T-helper 2 cell treated with Interferon-gamma antibody and Interleukin-4, amounts not matched to agents 5 μg/mL and 100 μg/mL, for 36 hours (primary cell): ENCODE results near the gene FGFR2.

Experiments
- DNase-seq: peaks from one replicate; pipeline ENCODE4 v3.0.0; 2021; ENCODE audit warnings: low spot score
- H3K27ac Mint-ChIP-seq: one replicate; pipeline ENCODE4 v1.8.0; 2021; ENCODE audit warnings: mild to moderate bottlenecking, mixed read lengths
- H3K27me3 Mint-ChIP-seq: one replicate; pipeline ENCODE4 v1.8.0; 2021; ENCODE audit warnings: low read depth, mixed read lengths
- H3K36me3 Mint-ChIP-seq: one replicate; pipeline ENCODE4 v1.8.0; 2021; ENCODE audit warnings: low read depth, mixed read lengths
- H3K4me1 Mint-ChIP-seq: one replicate; pipeline ENCODE4 v1.8.0; 2021; ENCODE audit warnings: low read depth, mixed read lengths
- H3K4me3 Mint-ChIP-seq: one replicate; pipeline ENCODE4 v1.8.0; 2022; ENCODE audit warnings: mild to moderate bottlenecking, moderate library complexity, mixed read lengths
- H3K9me3 Mint-ChIP-seq: one replicate; pipeline ENCODE4 v1.8.0; 2021; ENCODE audit warnings: mixed read lengths

FGFR2 gene

DNA sequence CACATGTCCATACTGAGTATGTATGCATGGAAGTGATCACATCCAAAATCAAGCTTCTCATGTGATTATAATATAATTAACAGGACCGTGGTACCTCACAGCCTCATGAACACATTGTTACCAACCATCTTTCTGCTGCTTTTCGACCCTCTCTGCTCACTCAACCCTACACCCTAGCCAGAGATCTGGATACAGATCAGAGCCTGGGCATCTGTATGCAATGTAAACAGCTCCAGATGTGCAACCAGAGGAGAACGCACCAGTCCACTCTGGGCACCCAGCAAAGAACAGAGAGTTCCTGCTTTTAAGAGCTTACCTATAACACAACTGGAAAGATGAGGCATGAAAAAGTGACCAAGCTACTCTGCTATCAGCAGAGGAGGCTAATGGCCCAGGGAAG is 145.1 kb downstream of the FGFR2 start:
- Mint-ChIP-seq H3K27me3 (no peaks in the 10 kb centered on the region), H3K4me1 (no peaks in the 10 kb centered on the region), H3K9me3 (no peaks in the 10 kb centered on the region), H3K4me3 (no peak overlapping the region), H3K36me3 (no peaks in the 10 kb centered on the region), H3K27ac (no peak overlapping the region)
- DNase-seq, result no peak

DNA sequence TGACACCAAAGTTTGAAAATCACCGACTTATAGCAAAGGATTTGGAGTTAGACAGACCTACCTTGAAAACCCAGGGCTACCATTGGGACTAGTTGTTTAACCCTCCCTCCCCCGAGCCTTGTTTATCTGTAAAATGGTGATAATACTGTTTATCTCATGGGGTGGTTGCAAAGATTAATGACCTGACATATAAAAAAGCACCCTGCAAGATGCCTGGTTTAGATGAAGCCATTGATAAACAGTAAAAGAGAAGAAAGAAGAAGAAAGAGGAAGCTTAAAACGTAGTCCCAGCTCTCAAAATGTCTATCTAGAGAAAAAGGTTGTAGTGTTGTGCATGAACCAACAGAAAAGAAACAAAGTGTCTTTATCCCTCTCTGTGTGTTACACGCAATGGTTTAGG is 145.7 kb downstream of the FGFR2 start:
- Mint-ChIP-seq H3K27ac (no peak overlapping the region), H3K4me1 (no peaks in the 10 kb centered on the region), H3K9me3 (no peaks in the 10 kb centered on the region), H3K27me3 (no peaks in the 10 kb centered on the region), H3K4me3 (no peak overlapping the region), H3K36me3 (no peaks in the 10 kb centered on the region)
- DNase-seq, result no peak

DNA sequence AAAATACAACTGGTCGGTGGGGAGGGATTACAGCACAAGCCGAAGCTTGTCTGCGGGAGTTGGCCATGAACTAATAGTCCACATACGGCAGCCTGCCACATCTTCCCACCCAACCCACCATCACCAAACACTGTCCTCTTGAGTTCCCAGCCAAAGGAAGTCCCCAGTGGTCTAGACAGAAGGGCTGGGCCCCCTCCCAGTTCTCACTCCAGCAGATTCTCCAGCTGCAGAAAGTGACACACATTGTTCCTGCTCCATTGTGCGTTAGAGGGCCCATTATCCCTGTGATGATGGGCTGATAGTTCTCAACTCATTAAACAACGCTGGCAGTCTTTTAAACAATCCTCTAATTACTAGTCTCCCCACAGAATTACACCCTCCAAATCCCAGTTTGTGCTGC is 148.0 kb downstream of the FGFR2 start:
- Mint-ChIP-seq H3K9me3 (no peaks in the 10 kb centered on the region), H3K27me3 (no peaks in the 10 kb centered on the region), H3K36me3 (no peaks in the 10 kb centered on the region)

DNA sequence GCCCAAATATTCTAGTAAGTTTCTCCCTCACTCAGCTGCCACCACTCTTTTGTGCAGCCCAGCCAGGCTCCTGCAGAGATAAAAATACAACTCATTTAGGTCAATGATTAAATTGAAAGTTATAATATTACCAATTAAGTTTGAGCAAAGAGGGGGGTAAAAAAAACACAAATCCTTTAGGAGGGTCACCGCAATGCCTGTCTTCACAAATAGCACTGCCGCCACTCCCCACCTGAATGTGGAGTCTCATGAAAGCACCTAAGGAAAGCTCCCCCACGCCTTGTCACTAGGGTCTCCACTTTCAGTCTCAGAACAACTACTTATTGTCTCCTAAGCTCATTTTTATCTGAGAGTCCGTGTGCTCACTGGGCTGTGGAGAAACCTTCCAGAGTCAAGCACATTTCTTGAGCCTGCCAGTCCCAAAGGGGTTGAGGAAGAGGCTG is 148.7 kb downstream of the FGFR2 start:
- no peaks in the 10 kb centered on the region for H3K4me1 Mint-ChIP-seq
- H3K9me3 Mint-ChIP-seq, result no peaks in the 10 kb centered on the region
- H3K27me3 Mint-ChIP-seq, result no peaks in the 10 kb centered on the region
- H3K4me3 Mint-ChIP-seq, result no peak overlapping the region
- no peak overlapping the region for H3K27ac Mint-ChIP-seq
- DNase-seq, result no peak
- H3K36me3 Mint-ChIP-seq, result no peaks in the 10 kb centered on the region

More for the DNA sequence above, 148.0 kb downstream of the FGFR2 start:
- Mint-ChIP-seq H3K27ac (no peak overlapping the region), H3K4me3 (no peak overlapping the region), H3K4me1 (no peaks in the 10 kb centered on the region)
- no peak for DNase-seq

DNA sequence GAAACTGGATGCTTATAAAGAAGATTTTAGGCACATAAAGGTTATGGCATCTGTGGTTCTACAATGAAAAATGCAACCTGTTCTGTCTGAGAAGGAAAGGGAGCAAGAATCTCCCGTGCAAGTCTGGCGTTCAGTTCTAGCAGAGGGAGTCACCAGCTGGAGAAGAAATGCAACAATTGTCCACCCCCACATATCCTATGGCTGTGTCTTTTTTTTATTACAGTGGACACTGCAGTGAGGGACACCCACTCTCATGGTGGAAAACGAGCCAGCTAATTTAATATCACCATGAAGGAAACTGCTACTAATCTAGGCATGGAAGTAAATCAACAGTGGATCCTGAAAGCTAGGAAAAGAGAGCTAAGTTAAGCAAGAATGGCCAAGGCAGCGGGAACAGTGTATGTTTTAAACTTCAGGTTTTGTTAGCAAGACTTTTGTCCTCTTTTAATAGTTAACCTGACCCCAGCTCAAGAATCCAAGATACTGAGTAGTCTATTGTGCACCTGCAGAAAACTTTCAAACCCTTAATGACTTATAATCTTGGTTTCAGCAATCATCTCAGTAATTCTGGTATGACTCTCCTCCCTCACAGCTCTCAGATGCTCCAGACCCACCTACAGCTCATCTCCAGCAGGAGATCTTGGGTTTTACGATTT is 149.3 kb downstream of the FGFR2 start:
- no peak for DNase-seq
- H3K4me3 Mint-ChIP-seq, result no peak overlapping the region
- no peaks in the 10 kb centered on the region for H3K4me1 Mint-ChIP-seq
- no peaks in the 10 kb centered on the region for H3K27me3 Mint-ChIP-seq
- no peaks in the 10 kb centered on the region for H3K36me3 Mint-ChIP-seq
- H3K9me3 Mint-ChIP-seq, result no peaks in the 10 kb centered on the region
- no peak overlapping the region for H3K27ac Mint-ChIP-seq

DNA sequence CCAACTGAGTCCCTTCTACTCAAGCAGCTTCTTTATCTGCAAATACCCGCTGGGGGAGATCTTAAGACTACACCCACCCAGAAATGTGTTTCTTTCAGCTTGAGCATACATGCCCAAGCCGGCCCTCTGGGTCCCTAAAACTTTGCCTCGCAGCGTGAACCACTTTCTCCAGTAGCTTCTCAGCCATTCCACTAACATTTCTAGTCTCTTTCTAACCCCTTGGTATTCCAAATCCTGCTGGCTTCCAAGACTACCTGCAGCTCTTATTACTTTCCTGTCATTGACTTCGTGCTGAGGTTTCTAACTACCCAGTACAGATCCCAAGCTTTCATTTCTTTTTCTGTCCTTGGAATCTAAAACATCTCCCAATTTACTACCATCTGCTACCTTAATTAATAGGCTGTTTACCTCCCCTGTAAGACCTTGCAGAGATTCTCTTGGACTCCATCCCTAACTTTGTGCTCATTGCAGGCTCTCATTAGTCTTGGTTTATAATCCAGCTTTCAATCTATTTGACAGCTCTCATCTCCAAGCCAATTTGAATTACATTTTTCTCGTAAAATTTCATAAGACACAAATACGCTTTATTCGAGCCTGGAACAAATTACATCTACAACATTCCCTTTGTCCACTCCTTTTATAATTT is 153.6 kb downstream of the FGFR2 start:
- Mint-ChIP-seq H3K9me3 (no peaks in the 10 kb centered on the region), H3K36me3 (no peaks in the 10 kb centered on the region), H3K27ac (no peak overlapping the region), H3K4me3 (no peak overlapping the region), H3K4me1 (no peaks in the 10 kb centered on the region), H3K27me3 (no peaks in the 10 kb centered on the region)
- DNase-seq, result no peak

DNA sequence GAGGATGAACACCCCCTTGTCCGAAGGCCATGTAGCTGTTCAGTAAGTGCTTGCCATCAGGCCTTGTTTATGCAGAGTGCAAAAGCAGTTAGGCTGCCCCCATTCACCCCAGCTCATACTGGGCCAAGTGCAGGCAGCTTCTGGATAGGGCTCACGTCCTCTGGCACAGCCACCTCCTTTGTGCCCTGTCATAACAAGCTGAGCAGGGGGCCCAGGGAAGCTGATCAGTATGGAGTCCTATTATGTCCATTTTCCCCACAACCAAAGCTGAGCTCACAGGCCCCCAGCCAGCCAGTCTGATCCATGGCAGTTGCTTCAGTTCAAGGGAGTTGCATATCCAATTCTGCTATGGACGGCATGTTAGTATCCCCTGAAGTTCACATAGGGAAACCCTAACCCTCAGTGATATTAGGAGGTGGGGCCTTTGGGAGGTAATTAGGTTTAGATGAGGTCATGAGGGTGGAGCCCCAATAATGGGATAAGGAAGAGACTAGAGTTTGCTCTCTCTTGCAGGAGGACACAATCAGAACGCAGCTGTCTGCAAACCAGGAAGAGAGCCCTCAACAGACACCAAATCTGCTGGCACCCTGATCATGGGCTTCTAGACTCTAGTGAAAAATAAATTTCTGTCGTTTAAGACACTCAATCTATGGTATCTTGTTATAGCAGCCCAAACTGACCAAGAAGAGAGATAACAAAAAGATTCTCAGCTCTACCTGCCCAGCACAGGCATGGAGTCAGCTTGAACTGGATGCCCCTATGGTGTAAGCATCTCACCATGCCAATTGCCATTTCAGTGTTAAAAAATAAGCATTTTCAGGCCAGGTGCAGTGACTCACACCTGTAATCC is 155.9 kb downstream of the FGFR2 start:
- no peak for DNase-seq
- no peaks in the 10 kb centered on the region for H3K36me3 Mint-ChIP-seq
- H3K27me3 Mint-ChIP-seq, result no peaks in the 10 kb centered on the region
- H3K9me3 Mint-ChIP-seq, result no peaks in the 10 kb centered on the region
- no peak overlapping the region for H3K27ac Mint-ChIP-seq
- no peak overlapping the region for H3K4me3 Mint-ChIP-seq
- no peaks in the 10 kb centered on the region for H3K4me1 Mint-ChIP-seq

DNA sequence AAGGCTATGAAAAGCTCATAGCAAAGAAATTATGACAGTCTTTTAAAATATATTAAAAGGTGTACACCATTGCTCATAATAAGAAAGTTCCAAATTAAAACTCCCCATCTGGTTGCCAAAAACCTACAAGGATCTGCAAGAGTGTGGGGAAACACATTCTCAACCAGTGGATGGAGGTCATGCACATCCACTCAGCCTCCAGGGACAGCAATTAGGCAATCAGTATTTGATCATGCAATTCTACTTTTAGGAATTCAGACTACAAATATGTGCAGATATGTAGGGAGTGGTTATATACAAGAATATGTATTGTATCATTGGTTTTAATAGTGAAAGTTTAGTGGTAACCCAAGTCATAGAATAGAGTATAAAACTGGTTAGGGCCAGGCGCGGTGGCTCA is 157.8 kb downstream of the FGFR2 start:
- DNase-seq, result no peak
- no peak overlapping the region for H3K4me3 Mint-ChIP-seq
- H3K36me3 Mint-ChIP-seq, result no peaks in the 10 kb centered on the region
- no peak overlapping the region for H3K27ac Mint-ChIP-seq
- no peaks in the 10 kb centered on the region for H3K9me3 Mint-ChIP-seq
- H3K27me3 Mint-ChIP-seq, result no peaks in the 10 kb centered on the region
- no peaks in the 10 kb centered on the region for H3K4me1 Mint-ChIP-seq

DNA sequence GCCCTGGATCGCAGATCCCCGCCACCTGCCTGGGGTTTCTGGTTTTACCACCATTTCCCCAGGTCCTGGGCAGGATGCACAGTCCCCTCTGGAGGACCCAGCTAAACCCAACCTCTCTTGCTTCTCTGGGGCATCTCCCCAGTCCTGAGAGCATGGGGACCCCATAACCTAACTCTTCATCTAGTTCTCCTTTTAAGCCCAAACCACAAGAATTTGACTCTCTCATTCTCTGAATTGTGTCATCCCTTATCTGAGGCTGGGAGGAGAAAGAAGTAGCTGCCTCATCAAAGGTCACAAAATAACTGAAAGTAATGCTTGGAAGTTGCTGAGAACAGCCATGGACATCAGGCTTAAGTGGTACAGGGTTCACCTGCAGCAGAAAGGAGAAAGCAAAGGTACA is 159.9 kb downstream of the FGFR2 start:
- Mint-ChIP-seq H3K36me3 (no peaks in the 10 kb centered on the region), H3K27me3 (no peaks in the 10 kb centered on the region), H3K4me3 (no peak overlapping the region)

DNA sequence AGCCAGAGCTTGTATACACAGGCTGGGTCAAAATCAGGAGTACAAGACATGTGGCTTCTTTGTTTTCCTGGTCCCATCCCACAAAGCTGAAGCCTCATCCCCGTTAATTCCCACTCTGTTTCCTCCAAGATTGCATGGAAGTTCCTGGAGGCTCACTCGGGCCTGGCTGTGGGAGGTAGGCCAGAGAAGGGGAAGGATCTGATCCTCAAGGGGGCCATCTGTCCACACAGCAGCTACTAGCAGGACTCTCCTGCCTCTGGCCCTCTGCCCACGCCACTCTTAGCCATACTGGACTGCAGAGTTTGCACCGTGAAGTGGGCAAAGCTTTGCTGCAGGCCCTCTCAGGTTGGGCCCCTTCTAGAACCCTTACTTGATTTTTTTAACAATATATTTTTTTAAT is 160.6 kb downstream of the FGFR2 start:
- H3K27me3 Mint-ChIP-seq, result no peaks in the 10 kb centered on the region
- no peak overlapping the region for H3K4me3 Mint-ChIP-seq
- H3K27ac Mint-ChIP-seq, result no peak overlapping the region
- H3K36me3 Mint-ChIP-seq, result no peaks in the 10 kb centered on the region
- no peaks in the 10 kb centered on the region for H3K9me3 Mint-ChIP-seq
- DNase-seq, result no peak
- H3K4me1 Mint-ChIP-seq, result no peaks in the 10 kb centered on the region

More for the DNA sequence above, 159.9 kb downstream of the FGFR2 start:
- no peak for DNase-seq
- no peaks in the 10 kb centered on the region for H3K9me3 Mint-ChIP-seq
- H3K4me1 Mint-ChIP-seq, result no peaks in the 10 kb centered on the region
- no peak overlapping the region for H3K27ac Mint-ChIP-seq

DNA sequence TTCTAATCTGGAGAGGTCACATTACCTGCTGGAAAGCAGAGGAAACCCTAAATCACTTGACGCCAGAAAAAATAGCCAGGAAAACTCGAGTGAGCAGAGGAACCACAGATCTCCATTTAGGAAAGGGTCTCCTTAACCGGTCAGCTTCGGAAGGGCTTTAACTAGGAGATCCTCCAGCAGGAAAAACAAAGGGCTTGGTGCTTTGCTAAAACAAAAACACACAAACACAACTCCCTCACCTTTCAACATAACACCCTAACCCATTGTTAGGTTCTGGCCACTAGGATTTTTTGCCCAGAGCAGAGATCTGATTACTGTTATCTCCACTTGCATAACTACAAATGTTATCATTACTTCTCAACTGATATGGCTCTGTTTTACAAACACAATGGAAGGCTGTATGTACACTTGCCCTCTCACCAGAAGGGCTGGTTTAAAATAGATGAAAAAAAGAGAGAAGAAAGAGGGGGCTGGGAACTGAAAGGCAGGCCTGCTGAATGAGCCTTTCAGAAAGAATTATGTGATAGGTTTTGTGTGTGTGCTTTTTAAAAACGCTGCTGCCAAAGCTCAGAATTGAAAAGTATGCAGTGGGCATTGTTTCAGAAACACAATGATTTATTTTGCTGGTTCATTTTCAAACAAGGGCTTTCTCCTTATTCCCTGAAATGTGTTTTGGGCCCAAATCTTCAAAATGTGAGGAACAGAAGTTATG is 161.5 kb downstream of the FGFR2 start:
- H3K27me3 Mint-ChIP-seq, result no peaks in the 10 kb centered on the region
- H3K9me3 Mint-ChIP-seq, result no peaks in the 10 kb centered on the region
- no peaks in the 10 kb centered on the region for H3K4me1 Mint-ChIP-seq
- DNase-seq, result no peak
- H3K27ac Mint-ChIP-seq, result no peak overlapping the region
- no peaks in the 10 kb centered on the region for H3K36me3 Mint-ChIP-seq
- no peak overlapping the region for H3K4me3 Mint-ChIP-seq

DNA sequence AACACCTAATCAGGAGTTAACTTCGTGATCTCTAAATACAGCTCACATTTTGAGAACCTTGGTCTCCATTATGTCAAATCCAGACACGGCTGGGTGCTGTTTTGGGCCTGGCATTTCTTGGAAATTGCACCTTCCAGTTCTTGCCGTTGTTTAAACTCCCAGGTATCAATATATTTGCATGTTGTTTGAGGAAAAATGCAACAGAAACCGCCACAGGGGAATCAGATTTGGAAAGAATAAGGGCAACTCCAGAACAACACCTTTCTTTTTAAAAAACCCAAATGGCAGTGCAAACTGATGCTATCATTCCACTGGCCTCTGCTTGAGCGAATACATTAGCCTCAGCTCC is 162.0 kb downstream of the FGFR2 start:
- Mint-ChIP-seq H3K36me3 (no peaks in the 10 kb centered on the region), H3K27ac (no peak overlapping the region), H3K4me3 (no peak overlapping the region), H3K4me1 (no peaks in the 10 kb centered on the region), H3K9me3 (no peaks in the 10 kb centered on the region), H3K27me3 (no peaks in the 10 kb centered on the region)
- no peak for DNase-seq

DNA sequence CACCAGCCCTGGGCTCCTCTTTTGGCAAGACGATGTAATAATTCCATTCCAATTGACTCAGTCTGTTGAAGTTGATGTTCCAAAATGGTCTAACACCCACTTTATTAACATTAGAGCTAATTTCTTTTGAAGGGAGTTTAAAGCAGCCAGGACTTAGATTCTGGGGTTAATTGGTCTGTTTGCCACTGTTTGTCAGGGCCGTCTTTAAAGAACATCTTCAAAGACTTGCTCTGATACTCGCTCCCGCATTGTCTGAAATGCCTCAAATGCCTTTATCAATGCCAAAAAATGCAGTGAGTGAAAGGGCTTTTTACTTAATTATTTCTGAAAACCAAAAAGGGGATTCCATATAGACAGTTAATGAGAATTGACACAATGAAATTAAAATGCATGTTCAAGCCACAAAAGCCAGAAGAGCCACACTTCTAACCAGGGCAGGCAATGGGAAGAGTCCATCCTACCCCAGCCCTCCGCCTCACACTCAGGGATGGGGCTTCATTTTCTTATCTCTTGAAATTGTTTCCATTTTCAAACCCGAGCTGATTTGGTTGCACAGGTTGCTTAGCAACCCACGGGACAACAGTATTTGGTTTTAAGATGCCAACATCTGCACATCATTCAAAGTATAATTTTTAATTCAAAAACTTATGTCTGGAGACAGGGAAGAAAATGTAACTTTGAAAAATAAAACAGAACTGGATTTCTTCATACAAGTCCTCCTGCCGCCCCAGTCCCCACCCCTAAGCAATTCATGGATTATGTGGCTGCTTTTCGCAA is 163.0 kb downstream of the FGFR2 start:
- no peaks in the 10 kb centered on the region for H3K27me3 Mint-ChIP-seq
- no peak for DNase-seq
- H3K27ac Mint-ChIP-seq, result no peak overlapping the region
- no peak overlapping the region for H3K4me3 Mint-ChIP-seq
- H3K36me3 Mint-ChIP-seq, result no peaks in the 10 kb centered on the region
- no peaks in the 10 kb centered on the region for H3K4me1 Mint-ChIP-seq
- H3K9me3 Mint-ChIP-seq, result no peaks in the 10 kb centered on the region
